ENCODE results near the gene WFIKKN2.
A peak's percentile ranks its signal among the peaks of the same experiment; 100 is the strongest.
"Not testable (repeated sequence)": the region's sequence is repeated elsewhere in the genome, so short reads cannot be mapped to it uniquely, and the experiment has no call there.

WFIKKN2 gene

DNA sequence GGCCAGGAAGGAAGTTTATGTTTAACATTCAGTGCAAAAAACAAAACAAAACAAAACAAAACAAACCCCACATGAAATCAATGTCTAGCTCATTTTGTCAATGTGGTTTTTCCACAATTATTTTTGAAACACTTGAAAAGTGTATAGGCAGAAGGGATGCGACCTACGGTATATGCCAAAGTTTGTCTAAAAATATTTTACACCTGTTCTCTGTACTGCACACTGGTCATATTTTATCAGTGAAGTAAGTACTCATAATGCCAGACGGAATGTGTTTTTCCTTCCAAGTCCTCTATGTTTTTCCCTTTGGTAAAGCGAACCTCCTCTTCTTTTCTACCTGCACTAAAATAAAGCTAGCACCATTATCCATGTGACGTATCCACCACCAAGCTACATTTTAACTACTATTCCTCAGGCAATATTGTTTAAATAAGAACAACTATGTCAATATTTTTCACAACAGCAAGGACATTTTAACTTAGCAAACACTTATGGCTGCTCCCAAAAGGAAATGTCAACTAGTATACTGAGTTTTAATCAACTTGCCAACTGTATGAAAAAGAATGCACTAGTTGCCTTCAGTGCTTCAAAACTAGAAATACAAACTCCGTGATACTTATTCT, 20.4 kb downstream of the WFIKKN2 start:
- no peak for DNase-seq (ENCODE audit: low spot score)

- no peak for DNase-seq (ENCODE audit: low spot score)
Observed at GRCh38 chr17:50856431-50856830, 21.0 kb downstream of the WFIKKN2 start.

- no peak for DNase-seq (ENCODE audit: low spot score)
Observed at GRCh38 chr17:50858486-50859225, 23.3 kb downstream of the WFIKKN2 start.

GRCh38 chr17:50859727-50860126, 24.3 kb downstream of the WFIKKN2 start:
- not testable (repeated sequence) for DNase-seq (ENCODE audit: low spot score)

- DNase-seq (ENCODE audit: low spot score), result no peak
Observed at GRCh38 chr17:50861334-50861676, 25.9 kb downstream of the WFIKKN2 start.

- DNase-seq (ENCODE audit: low spot score), result no peak
Observed at GRCh38 chr17:50861822-50862528, 26.6 kb downstream of the WFIKKN2 start.

DNA sequence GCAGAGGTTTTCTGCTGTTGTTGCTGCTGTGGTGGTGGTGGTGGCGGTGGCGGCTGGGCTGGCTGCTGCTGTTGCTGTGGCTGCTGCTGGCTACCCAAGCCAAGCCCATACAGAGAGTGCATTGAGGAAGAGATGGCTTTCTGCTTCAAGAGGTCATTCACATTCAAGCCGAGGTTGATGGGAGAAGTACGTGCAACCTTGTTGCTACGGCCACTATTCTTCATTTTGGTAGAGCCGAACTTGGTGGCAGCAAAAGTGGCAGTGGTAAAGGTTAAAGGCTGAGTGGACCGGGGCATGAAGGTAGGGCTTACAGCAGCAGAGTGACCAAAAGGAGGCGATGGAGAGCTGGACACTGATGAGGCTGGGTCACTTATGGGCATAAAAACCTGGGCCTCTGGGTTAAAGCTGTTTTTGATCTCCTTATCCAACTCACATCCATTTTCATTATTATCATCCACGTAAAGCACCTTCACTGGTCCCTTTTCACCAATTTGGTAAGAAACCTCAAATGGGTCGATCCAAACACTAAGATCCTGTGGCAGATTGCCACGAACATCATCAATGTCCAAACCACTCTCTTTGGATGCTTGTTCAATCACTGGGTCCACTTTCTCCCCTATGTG, 27.9 kb downstream of the WFIKKN2 start:
- peak; percentile 58 for DNase-seq (ENCODE audit: low spot score)

DNA sequence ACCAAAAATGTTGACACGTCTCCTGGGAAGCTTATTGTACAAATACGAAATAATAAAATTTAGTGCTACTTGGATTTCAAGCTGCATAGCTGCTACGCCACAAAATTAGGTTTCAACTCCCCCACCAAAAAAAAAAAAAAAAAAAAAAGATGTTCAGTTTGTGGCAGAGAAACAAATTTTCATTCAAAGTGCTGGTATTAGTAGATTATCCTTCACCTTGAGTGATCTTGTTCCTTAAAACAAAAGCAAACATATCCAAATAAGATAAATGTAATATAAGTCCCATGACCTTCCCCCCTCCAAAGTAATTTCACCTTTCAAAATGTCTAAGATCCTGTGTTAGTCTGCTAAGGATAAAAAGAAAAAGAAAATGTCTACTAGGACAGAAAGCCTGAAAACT, 28.5 kb downstream of the WFIKKN2 start:
- no peak for DNase-seq (ENCODE audit: low spot score)

GRCh38 chr17:50864747-50865059, 29.3 kb downstream of the WFIKKN2 start:
- no peak for DNase-seq (ENCODE audit: low spot score)

GRCh38 chr17:50865060-50865867, 29.9 kb downstream of the WFIKKN2 start:
- DNase-seq (ENCODE audit: low spot score), result peak; percentile 57

- no peak for DNase-seq (ENCODE audit: low spot score)
Observed at GRCh38 chr17:50865868-50866260, 30.5 kb downstream of the WFIKKN2 start.

GRCh38 chr17:50866261-50866949, 31.0 kb downstream of the WFIKKN2 start, which contains the start of gene TOB1:
TOB1 (minus strand) TSS chr17:50866354; CDS start chr17:50864017, 2,337 bp downstream.
- DNase-seq (ENCODE audit: low spot score), result peak; percentile 94

- no peak for DNase-seq (ENCODE audit: low spot score)
Observed at GRCh38 chr17:50866950-50867362, 31.6 kb downstream of the WFIKKN2 start.

DNA sequence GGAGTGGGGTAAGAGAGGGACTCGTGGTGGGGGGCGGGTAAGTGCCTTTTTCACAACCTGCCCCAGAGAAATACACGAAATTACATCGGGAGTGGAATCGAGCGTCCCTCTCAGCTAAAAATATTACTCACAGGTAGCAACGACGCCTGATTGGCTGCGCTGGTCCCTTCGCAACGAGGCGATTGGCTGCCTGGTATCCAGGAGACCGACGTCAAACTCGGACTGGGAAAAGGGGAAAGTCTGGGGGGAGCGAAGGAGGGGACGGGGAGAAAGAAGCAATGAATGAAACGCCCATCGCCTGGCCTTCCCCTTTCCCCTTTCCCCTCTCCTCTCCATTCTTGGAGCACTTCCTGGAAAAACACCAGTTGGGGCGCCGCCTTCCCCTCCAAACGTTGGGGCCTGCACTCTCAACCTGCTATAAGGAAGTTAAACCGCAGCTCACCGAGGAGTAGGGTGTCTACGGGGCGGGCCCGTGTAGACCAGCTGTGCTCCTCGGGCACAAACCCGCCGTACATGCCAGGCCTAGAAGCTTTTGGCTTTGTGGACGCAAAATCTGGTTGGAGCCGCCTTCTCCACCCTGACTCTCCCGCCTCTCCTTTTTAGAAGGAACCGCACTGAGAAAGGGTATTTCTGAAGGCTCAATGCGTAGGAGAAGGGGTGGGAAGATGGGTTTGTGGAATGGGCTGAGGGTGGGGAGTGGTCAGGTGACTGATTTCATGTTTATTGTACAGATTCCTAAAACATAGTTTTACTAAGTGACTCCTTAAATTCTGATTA, 32.2 kb downstream of the WFIKKN2 start:
- DNase-seq (ENCODE audit: low spot score), result peak; percentile 87

- no peak for DNase-seq (ENCODE audit: low spot score)
Observed at GRCh38 chr17:50868140-50868438, 32.7 kb downstream of the WFIKKN2 start.

DNA sequence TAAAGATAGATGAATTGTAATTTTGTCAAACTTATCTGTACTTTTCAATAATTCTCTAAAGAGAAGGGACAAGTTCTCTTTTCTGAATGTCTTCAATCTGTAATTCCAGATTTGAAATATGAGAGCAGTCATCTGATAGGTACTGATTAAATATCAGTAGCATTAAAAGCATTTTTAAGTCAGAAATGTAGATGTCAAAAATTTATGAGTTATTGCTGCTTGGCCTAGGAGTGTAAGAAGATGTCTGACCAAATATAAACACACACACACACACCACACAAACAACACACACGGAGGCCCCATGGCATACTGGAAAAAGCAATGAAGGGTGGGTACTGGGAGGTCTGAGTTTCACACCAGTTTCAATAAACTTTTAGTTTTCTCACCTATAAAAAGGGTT, 33.2 kb downstream of the WFIKKN2 start:
- no peak for DNase-seq (ENCODE audit: low spot score)

- no peak for DNase-seq (ENCODE audit: low spot score)
Observed at GRCh38 chr17:50871364-50871763, 36.0 kb downstream of the WFIKKN2 start.

- DNase-seq (ENCODE audit: low spot score), result no peak
Observed at GRCh38 chr17:50871898-50872297, 36.5 kb downstream of the WFIKKN2 start.

DNA sequence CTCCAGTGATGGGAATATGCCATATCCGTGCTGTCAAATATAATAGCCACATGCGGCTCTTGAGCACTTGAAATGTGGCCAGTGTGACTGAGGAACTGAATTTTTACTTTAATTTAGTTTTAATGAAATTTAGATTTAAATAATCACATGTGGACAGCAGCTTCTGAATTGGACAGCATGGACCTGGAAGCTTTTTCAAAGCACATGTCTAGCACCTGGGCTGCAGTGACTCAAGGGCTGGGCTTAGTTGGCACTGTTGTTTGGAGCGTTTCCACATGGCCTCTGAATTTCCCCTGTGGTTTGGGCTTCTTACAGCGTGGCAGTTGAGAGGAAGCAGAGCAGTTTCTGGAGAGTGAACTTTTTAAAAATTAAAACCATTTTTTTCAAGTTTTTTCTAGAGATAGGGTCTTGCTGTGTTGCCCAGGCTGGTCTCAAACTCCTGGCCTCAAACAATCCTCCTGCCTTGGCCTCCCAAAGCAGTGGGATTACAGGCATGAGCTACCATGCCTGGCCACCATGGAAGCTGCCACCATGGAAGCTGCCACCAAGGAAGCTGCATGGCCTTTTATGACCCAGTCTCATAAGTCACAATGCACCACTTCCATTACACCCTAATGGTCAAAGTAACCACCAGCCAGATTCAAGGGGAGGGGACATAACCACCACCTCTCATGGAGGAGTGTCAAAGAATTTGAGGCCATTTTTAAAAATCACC, 37.5 kb downstream of the WFIKKN2 start:
- DNase-seq (ENCODE audit: low spot score), result no peak

DNA sequence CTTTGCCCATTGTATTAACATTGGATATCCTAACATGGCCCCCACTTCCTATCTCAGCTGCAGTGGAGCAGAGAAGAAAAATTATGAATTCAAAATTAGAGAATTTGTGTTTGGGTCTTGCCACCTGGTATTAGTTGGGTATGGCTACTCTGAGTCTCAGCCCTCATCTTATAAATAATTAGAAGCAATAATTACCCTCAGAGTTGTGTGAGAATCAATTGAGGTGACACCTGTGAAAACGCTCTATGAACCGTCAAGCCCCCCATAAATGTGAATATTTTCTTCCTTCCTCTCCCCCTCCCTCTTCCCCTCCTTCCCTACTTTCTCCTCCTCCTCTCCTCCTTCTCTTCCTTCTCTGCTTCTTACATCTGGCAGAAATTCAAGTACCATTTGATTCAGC, 39.7 kb downstream of the WFIKKN2 start:
- no peak for DNase-seq (ENCODE audit: low spot score)
